HG03558 (cell line): ENCODE data around the gene FAM120A.

Experiments
- ATAC-seq: cut with Tn5 transposase; IDR thresholded peaks from one replicate; pipeline ENCODE4 v1.9.1; 2021; ENCODE audit warnings: moderate number of reproducible peaks; ENCODE audit not compliant: unreplicated experiment; ENCODE audit errors: extremely low read depth

Gene FAM120A

DNA sequence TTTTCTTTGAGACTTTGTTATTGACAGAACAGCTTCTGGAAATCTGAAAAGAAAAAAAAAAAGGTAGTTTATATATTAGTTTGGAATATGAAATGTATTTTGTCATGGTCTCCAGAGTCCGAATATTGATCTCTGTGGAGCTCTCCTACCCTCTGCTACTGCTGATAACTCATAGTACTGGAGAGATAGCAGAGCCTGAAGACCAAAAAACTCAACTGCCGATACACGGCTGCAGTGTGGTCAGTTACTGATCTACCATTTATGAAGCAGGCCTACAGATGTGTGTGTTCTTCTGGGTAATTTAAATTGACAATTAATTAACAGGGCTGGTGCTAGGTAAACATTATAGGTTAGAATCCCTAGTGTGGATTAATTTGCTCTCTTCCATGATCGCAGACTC, 3.8 kb upstream of the FAM120A start:
- no peak for ATAC-seq

- ATAC-seq: no peak
Observed at GRCh38 chr9:93451849-93452709, 594 bp downstream of the FAM120A start.

DNA sequence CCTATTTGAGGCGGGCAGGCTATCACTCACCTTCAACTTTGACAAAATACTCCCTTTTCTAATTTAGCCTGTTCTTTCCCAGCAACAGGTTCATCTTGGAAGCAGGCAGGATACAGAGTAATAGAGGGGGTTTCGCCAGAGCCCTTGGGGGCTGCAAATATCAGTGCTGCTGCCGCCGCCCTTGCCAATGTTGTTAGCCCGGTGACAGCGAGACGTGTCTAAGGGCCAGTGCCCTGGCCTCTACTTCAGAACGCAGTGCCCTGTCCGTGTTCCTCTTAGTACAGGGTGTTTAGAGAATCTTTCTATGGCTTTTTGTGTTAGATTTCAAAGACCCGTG, 1.2 kb downstream of the FAM120A start:
- ATAC-seq: no peak

DNA sequence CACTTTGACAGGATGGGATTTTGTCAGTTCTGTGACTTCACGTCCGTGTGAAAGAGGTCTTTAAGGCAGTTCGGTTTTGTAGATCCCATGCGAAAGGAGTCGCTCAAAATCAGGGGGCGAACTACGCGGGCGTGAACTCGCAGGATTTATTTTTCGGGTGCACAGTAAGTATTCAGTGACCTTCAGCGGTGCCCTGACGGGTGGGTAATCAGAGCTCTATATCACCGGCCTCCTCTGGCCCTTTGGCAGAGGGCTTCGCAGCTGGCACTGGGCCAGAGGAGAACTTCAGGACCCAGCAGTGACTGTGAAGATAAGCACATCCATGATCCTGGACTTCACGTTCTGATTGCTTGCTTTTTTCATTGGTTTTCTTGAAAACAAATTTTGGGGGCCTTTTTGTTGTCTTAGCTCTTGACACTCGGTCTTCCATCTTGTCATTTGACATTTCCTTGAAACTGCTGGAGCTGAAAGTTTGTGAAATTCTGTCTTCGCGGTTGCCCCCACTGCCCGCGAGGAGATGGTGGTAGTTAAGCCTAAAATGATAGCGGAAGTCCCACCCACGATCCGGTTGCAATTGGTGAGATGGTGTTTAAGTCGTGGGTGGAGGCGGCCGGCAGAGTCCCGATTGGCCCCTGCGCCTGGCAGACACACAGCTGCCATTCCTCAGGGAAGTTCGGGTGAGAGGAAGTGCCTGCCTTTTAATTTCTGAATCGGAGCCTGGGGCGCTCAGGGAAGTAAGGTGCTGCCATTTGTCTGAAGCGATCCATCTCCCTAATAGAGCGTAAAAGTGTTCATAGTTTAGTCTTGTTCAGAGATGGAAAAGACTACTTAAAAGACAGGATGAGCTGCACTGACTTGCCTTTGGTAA, 1.8 kb downstream of the FAM120A start, which contains the start of gene FAM120AOS:
Gene FAM120AOS, minus strand, starts transcription at position 535 of the 868 bp plus-strand sequence. CDS start 872 bp downstream, outside the sequence.
- peak; percentile 32 for ATAC-seq

DNA sequence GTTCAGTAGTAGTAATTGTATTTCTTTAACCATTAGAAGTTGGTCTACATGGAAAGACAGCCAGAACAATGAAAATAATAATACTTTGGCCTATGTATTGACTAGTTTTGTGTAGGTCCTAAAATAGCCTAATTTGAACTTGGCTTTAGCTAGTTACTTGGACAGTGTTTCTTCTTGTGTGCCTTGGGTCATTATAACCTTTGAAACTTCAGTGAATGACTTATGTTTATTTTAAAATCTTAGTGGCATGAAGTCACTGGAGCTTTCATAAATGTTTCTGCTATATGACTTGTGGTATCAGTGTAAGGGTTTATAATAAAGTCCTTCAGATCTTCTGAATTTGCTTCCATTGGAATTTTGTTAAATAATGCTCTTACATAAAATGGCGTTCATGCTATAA, 4.5 kb downstream of the FAM120A start:
- no peak for ATAC-seq

GRCh38 chr9:93456504-93456903, 5.0 kb downstream of the FAM120A start:
- ATAC-seq: no peak

DNA sequence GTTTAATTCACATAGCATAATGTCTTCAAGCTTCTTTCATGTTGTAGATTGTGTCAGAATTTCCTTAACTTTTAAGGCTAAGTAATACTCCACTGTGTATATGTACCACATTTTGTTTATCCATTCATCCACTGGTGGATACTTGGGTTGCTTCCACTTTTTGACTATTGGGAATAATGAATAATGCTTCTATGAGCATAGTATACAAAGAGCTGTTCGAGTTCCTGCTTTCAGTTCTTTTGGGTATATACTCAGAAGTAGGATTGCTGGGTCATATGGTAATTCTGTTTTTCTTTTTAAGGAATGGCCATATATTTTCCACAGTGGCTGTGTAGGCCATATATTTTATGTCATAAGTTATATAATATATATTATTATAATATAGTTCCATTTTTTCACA, 5.5 kb downstream of the FAM120A start:
- ATAC-seq: no peak

DNA sequence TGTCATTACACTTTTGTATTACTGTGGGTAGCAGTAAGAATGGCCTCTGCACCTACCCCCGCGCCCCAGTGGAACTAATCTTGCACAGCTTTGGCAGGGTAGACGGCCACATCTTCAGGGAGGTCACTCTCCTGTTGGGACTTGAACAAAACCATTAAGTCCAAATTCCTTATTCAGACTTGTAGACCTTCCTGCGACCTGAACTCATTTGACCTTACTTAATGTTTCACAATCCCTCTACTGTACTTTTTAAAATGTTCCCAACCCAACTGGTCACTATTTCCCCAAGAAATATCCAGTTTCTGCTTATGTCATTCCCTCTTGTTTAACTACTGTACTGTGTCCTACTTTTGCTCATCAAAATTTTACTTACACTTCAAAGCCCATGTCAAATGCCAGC, 7.2 kb downstream of the FAM120A start:
- no peak for ATAC-seq

- ATAC-seq: no peak
Observed at GRCh38 chr9:93459432-93459847, 8.0 kb downstream of the FAM120A start.

DNA sequence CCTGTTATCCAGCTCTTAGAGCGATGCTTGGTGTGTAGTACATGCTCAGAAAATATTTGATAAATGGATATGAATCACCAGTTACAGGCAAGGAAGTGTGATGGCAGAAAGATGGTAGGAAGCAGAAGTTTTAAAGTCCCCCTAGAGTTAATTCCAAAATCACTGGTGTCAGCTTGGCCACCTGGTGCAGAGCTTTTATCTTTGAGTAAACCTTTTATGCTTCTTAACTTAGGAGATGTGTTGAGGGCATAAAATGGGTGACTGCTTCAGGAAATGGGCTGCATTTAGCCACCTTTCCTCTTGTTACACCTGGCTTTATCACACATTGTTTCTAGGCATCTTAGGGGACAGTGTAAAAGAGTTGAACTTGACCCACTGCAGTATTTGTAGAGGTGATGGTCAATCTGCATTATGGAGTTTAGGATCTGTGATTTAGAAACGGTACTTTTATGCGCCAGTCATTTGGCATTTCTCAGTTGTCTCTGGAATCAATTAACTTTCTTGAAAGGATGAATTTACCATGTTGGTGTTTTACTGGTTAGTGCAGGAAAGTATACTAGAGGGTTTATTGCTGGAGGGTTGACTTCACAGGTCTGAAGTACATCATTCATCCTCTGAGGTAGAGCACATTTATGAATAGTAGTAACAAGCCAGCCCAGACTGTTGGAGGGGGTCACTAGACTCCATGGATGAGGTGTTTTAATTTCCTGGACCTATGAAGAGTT, 9.4 kb downstream of the FAM120A start:
- no peak for ATAC-seq

DNA sequence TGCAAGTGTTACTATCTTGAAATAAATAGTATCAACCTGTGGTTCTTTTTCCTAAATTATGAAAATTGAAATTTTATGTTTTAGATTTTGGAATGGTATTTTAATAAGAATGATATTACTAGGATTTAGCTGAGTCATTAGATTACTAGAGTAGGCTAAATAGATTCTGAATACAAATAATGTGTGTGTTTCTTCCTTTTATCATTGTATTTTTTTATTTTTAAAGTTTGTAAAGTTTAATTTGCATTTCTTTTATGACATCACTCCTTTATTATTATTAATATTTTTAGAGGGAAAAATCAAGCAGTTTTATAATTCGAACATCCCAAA, 9.9 kb downstream of the FAM120A start:
- no peak for ATAC-seq

GRCh38 chr9:93461821-93462220, 10.3 kb downstream of the FAM120A start:
- ATAC-seq: no peak

DNA sequence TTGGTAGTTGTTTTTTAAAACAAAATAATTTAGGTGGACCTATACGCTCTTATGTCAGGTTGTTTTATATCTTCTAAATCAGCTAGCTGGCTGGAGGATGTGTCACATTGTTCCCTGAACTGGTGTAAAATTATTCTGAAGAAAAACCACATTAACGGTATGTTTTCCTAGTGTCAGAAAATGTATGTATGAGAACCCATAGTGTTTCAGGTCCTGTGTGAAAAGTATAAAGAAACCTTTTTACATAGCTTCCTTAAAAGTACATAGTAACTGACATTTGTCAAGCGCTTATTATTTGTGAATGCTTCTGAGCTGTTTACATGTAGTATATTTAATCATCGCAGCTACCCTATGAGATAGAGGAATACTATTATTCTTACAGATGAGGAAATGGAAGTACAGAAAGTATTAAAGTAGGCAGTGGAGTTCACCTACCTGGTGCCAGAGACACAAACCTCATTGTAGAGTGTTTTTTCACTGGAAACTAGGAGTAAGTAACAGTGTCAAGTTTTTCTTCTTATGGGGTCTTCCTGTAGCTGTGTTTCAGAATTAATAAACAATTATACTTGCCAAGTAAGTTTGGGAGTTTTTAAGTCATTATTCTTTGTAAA, 12.3 kb downstream of the FAM120A start:
- ATAC-seq: no peak

DNA sequence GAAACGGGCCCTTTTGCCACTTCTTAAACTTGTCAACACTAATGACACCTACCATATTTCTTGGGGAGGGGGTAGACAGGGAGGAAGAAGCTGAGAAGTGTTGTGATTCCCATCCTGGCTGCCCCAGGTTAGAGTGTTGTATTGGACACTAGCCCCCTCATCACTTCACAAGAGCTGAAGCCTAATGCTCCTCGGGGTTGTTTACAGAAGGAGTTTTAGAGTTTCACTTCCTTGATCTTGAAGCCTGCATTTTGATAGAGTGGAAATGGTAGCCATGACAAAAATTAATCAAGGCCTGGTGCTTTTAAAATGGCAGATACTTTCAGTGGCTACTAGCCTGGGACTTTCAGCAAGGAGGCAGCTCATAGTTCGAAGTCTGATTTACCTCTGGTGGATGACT, 12.9 kb downstream of the FAM120A start:
- no peak for ATAC-seq

DNA sequence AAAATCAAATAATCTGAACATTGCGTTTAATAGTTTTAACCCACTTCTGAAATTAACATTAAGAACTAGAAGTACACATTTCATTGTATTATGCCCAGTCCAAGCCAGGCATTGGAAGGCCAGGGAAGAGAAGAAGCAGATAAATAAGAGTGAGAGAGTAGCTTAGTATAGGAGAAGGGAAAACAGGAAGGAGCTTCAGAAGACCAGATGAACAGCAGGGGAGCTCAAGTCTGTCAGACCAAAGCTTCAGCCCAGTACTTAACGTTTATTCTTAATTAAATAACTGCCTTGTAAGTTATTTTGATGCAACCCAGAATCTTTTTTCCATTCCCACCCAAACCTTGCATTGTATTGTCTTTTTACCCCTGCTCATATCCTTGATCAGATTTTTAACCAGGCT, 13.4 kb downstream of the FAM120A start:
- no peak for ATAC-seq

DNA sequence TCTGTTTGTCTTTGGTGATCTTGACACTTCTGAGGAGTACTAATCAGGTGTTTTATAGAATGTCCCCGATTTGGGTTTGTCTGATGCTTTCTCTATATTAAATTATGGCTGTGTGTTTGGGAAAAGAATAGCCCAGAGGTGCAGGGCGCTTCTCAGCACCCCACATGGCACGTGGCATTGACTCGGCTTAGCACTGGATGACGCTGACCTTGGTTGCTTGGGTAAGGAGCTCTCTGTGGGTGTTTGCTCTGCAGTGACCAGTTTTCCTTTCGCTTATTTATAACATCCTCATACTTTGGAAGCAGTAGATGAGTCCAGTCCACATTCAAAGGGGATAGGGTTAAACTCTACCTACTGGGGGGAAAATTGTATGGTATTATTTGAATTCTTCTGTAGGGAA, 14.4 kb downstream of the FAM120A start:
- ATAC-seq: no peak

- ATAC-seq: no peak
Observed at GRCh38 chr9:93466416-93467061, 15.1 kb downstream of the FAM120A start.

DNA sequence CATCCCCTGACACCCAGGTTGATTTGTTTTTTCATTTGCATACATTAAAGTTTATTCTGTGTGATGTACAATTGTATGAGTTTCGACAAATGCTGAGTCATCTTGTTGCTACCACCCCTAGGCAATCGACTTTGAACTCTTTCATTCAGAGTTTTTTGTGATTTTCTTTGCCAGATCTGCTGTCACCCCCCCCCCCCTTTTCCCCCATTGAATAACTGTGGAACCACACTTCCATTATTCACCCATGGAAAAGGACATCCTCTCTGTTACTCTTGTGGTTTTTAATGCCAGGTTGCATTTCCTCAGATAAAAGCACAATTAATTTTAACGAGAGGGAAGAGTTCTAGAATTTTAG, 15.6 kb downstream of the FAM120A start:
- ATAC-seq: no peak

DNA sequence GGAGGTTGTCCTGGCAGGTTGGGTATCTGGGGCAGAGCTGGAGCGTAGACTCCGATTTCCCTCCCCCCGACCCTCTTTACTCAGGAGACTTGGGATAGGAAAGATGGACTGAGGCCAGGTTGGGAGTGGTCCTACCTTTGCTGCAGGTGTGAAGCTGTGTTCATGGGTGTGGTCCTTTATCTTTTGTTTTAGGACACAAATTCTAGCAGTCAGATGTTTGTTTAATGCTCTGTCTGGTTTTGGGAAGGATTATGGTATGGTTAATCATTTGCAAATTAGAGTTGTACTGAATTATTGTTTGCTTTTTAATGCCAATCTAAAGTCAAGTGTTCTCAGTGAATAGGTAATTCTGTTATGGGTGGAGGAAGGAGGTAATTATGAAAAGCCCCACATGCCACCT, 16.0 kb downstream of the FAM120A start:
- ATAC-seq: no peak
